Stimulated activated CD4-positive, alpha-beta T cell treated with anti-CD3 and anti-CD28 coated beads, Interleukin-12 subunit alpha, Interleukin-12 subunit beta, amount 100 ng/mL, for 24 hours (primary cell): ENCODE results near the gene FAM13A.

Source experiments
- DNase-seq, 2 experiments: peaks; one replicate each; pipeline ENCODE4 v3.0.0-alpha.2; 2020; ENCODE audit warnings: low read depth in 2 of 2

The FAM13A gene

DNA sequence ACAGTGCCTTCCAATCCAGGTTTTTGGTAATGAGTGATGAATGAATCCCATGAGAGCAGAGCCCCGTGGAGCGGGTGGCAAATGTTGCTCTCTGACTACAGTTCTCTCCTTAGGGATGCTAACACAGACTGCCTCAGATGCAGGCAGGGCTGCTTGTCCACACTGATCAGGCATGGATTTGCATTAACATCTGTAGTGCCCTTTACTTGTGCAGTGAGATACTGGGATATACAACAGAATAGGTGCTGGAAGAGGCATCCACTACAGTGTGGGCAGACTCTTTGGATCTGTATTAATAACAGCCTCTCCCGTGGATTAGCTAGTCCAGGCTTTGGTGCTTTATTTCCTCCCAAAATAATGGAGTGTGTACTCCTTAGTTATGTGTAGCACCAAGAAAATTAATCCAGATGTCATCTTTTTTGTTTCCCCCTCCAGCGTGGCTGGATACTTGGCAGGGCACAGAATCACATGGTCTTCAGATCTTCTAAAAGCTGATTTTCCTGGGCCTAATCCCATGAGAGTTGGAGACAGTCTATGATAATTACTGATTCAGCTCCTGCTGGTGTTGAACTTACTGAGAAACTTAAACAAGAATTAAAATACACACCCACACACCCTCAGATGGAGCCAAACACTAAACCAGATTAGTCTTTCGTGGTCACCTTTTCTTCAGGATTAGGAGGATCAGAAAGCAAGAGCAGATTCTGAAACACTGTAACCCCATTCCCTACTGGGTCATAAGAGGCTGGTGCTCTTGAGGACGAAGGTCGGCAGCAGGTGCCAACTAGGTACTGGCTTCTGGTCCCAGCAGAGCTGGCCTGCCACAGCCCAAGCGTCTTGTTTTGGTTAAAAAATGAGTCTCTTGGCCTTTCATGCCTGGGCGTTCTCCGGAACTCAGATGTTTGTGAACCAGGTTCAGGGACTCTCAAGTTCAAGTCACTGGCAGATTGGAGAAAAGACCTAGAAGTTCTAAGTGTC lies 336.2 kb downstream of the FAM13A start:
- DNase-seq, result no peak

GRCh38 chr4:88719381-88719780 lies 337.6 kb downstream of the FAM13A start:
- DNase-seq, result no peak

DNA sequence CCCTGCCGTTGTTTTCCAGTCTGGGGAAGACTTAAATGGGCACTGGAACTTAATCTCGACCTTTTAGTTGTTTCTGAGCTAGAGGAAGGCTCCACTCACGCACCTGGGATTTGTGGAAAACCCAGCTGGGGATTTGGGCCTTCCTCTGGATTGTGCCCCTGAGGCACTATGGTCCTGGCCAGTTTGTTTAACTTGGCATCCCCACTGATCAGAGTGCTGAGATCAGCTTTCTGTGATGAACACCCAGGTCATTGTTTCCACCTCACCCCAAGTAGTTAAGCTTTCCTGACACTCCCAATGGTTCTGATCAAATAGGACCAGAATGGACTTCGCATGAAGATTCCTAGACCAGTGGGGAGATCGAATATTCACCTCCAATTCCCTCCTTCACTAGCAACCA lies 338.9 kb downstream of the FAM13A start:
- no peak for DNase-seq

GRCh38 chr4:88713782-88714181 lies 343.2 kb downstream of the FAM13A start:
- no peak for DNase-seq

GRCh38 chr4:88709989-88710388 lies 347.0 kb downstream of the FAM13A start:
- DNase-seq, result no peak

DNA sequence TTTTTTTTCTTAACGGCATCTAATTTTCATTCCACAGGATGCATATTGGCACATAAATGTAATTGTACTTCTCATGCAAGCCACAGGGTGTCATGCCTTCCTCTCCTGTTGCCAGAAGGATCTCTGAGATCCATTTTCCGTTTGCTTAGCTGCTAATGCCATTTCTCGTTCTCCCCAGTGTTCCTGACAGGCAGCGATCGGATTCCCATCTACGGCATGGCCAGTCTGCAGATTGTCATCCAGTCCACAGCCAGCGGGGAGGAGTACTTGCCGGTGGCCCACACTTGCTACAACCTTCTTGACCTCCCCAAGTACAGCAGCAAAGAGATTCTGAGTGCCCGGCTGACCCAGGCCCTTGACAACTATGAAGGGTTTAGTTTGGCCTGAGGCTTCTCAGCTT lies 350.4 kb downstream of the FAM13A start:
- DNase-seq, result no peak

GRCh38 chr4:88705805-88706492 lies 351.0 kb downstream of the FAM13A start:
- DNase-seq, result no peak

GRCh38 chr4:88705223-88705622 lies 351.8 kb downstream of the FAM13A start:
- no peak for DNase-seq

DNA sequence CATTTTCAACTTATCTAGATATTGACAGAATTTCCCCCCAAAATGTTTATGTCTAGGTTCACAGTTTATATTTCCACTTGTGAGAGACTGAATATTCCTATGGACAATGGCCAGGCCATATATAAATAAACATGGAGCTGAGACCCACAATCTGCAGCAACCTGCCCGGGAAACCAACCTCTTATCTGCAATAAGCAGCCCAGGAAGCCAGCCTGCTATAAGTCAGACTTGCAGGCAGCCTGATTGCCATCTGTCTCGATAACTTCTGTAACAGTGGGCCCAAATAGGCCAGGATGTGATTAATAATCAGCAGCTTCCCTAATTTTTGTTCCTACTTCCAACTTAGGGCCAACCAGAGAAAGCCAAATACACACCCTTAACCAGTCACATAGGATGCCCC lies 354.2 kb downstream of the FAM13A start:
- DNase-seq, result no peak

DNA sequence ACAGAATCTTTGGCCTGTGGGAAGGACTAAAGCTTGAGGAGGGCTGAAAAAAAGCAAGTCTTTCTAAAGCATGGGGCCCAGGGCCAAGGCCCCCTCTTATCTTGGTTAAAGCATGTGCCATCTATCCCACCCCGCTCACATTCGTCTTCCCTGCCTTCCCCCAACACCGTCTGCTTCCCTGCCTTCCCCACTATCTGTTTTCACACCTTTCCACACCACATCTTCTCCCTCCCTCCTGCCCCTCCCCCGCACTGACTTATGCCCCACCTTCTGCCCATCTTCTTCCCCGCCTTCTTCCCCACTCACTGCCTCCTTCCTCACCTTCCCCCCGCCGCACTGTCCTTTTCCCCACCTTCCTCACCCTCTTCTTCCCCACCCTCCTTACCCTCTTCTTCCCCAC lies 358.5 kb downstream of the FAM13A start:
- DNase-seq, result no peak

GRCh38 chr4:88697588-88698329 lies 359.2 kb downstream of the FAM13A start, which contains the start of gene NAP1L5:
NAP1L5 (minus strand) TSS chr4:88697829; CDS start chr4:88697754, 75 bp downstream.
- DNase-seq, result peak; percentile 17 to 48

GRCh38 chr4:88697141-88697540 lies 359.8 kb downstream of the FAM13A start:
- DNase-seq, result no peak

DNA sequence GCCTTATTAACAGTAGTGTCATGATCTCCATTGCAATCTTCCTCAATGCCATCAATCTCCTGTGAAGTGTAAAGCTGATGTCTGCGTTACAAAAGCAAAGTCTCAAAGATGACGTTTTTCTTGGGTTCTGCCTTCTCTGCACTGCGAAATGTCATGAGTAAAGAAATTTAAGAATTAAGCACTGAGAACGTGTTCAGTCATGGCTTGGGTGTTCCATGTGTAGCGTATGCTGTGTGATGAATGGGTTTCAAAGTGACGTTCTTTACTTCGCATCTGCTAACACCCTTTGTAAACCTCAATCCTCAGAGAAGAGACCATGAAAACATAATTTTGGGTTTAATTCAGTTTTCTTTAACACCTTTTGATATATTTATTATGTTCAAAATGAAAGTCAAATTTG lies 360.4 kb downstream of the FAM13A start:
- DNase-seq, result no peak

GRCh38 chr4:88693792-88694191 lies 363.2 kb downstream of the FAM13A start:
- DNase-seq, result no peak

- DNase-seq, result no peak
These were observed 366.6 kb downstream of the FAM13A start for GRCh38 chr4:88690355-88690754.

DNA sequence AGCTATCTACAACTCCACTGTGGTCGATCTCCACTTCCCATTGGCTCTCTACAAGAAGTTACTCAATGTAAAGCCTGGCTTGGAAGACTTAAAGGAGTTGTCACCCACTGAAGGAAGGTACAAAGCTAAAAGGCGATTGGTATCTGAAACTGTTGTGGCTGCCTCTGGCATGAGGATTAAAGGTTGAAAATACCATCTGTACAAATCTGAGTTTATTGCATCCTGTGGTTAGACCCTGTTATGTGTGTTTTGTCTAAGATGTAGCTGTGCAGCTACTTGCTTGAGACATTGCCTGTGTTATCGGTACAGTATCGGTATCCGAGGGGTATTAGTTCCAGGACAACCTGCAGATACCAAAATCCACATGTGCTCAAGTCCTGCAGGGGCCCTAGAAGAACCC lies 375.8 kb downstream of the FAM13A start:
- no peak for DNase-seq
